Tibial nerve (tissue), 4 donors: Measurements from ENCODE around the gene SP2. TPM values are rescaled to one million over a fixed set of nuclear protein-coding genes. Genes with fewer than 3 reads are reported as not detected.

ENCODE experiments used
- DNase-seq, 2 donors: peaks; one replicate each; pipeline ENCODE4 v3.0.0-alpha.2; 2019; ENCODE audit warnings: low spot score in 2 of 2
- H3K27ac ChIP-seq, 4 donors: fragments of 200-600 bp; sonication (generic) in 3 of 4; one replicate each; pipeline ENCODE4 v1.5.1; 2017 to 2019; ENCODE audit warnings: mild to moderate bottlenecking in 1 of 4
- H3K27me3 ChIP-seq, 2 donors: fragments of 200-600 bp; sonication (generic) in 1 of 2; one replicate each; pipeline versions ENCODE4 v1.5.1 to v1.6.0; 2017 to 2019
- H3K36me3 ChIP-seq, 3 donors: fragments of 200-600 bp; sonication (generic); one replicate each; pipeline ENCODE4 v1.5.1; 2018 to 2019
- H3K4me1 ChIP-seq, 4 donors: fragments of 200-600 bp; sonication (generic) in 3 of 4; one replicate each; pipeline ENCODE4 v1.5.1; 2017 to 2019
- H3K4me3 ChIP-seq, 4 donors: fragments of 200-600 bp; sonication (generic) in 3 of 4; one replicate each; pipeline ENCODE4 v1.5.1; 2017 to 2019; ENCODE audit warnings: mild to moderate bottlenecking in 1 of 4, moderate library complexity in 1 of 4
- H3K9me3 ChIP-seq, 4 donors: fragments of 200-600 bp; sonication (generic) in 3 of 4; one replicate each; pipeline ENCODE4 v1.5.1; 2017 to 2019
- EP300 ChIP-seq, 2 donors: sonication (generic); formaldehyde crosslinking; IDR thresholded peaks; one replicate each; pipeline ENCODE4 v1.6.1; 2017; ENCODE audit warnings: antibody characterized with exemption in 2 of 2, mild to moderate bottlenecking in 1 of 2
- POLR2A ChIP-seq, 2 donors: fragments of 450-650 bp; IDR thresholded peaks; one replicate each; pipeline ENCODE4 v1.6.1; 2017; ENCODE audit warnings: antibody characterized with exemption in 2 of 2, mild to moderate bottlenecking in 2 of 2, moderate library complexity in 2 of 2
- WGBS, 2 donors: methylation state at CpG; one replicate each; pipeline ENCODE4 v1.1.5; 2018; 5-methylcytosine and 5-hydroxymethylcytosine counted together
- total RNA-seq, 4 donors: library from RNA; depleted of rRNA; stranded (reverse); fragments of >200 nt; gene quantifications; one replicate each; pipeline ENCODE4 v1.1.0, GENCODE V29; 2016
- TF ChIP-seq, protein P1 (sequence below), 5 experiments: fragments of 200-600 bp in 3 of 5; fragments of 450-650 bp in 2 of 5; sonication (generic) in 3 of 5; IDR thresholded peaks; one replicate each; pipeline ENCODE4 v1.5.1; 2016 to 2019; ENCODE audit warnings: antibody characterized with exemption in 5 of 5, mild to moderate bottlenecking in 3 of 5, moderate library complexity in 2 of 5

The SP2 gene
- total RNA-seq, 4 donors from 2014 or later = 5.9 to 7.2 (median 7.1) TPM

DNA sequence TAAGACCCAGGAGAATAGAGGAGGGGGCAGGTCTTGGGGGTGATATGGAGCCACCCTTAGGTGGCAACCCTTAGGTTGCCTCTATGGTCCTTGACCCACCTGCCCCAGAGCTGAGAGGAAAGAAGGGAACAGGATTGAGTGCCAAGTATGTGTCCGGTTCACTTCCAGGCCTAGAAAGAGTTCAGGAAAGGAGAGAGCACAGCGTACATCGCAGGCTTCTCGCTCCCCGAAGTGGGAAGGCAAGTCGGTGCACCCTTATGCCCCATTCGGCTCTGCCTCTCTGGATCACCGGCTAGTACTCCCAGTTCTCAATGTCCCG, 45.7 kb upstream of the SP2 start:
- H3K27me3 ChIP-seq = peaks cover 4 to 100% of the 10 kb centered on the region in 2 donors
- H3K4me3 ChIP-seq = peak overlapping the region in 3 of 4 donors; percentile 11 to 43 (median 36)
- H3K9me3 ChIP-seq = no peaks in the 10 kb centered on the region
- no peak for DNase-seq
- 25 to 50% methylated on average over 9 of the region's 9 CpGs for WGBS, 2 donors
- peaks cover 0 to 32% (median 19%) of the 10 kb centered on the region in 4 donors for H3K4me1 ChIP-seq
- TF ChIP-seq, protein P1, sequence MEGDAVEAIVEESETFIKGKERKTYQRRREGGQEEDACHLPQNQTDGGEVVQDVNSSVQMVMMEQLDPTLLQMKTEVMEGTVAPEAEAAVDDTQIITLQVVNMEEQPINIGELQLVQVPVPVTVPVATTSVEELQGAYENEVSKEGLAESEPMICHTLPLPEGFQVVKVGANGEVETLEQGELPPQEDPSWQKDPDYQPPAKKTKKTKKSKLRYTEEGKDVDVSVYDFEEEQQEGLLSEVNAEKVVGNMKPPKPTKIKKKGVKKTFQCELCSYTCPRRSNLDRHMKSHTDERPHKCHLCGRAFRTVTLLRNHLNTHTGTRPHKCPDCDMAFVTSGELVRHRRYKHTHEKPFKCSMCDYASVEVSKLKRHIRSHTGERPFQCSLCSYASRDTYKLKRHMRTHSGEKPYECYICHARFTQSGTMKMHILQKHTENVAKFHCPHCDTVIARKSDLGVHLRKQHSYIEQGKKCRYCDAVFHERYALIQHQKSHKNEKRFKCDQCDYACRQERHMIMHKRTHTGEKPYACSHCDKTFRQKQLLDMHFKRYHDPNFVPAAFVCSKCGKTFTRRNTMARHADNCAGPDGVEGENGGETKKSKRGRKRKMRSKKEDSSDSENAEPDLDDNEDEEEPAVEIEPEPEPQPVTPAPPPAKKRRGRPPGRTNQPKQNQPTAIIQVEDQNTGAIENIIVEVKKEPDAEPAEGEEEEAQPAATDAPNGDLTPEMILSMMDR (IDR thresholded peaks at IDR 0.05) = no peak
- TF ChIP-seq POLR2A (IDR thresholded peaks at IDR 0.05) (no peak), EP300 (IDR thresholded peaks at IDR 0.05) (no peak)
- peak overlapping the region in 1 of 4 donors; percentile 21 for H3K27ac ChIP-seq
- no peaks in the 10 kb centered on the region for H3K36me3 ChIP-seq

DNA sequence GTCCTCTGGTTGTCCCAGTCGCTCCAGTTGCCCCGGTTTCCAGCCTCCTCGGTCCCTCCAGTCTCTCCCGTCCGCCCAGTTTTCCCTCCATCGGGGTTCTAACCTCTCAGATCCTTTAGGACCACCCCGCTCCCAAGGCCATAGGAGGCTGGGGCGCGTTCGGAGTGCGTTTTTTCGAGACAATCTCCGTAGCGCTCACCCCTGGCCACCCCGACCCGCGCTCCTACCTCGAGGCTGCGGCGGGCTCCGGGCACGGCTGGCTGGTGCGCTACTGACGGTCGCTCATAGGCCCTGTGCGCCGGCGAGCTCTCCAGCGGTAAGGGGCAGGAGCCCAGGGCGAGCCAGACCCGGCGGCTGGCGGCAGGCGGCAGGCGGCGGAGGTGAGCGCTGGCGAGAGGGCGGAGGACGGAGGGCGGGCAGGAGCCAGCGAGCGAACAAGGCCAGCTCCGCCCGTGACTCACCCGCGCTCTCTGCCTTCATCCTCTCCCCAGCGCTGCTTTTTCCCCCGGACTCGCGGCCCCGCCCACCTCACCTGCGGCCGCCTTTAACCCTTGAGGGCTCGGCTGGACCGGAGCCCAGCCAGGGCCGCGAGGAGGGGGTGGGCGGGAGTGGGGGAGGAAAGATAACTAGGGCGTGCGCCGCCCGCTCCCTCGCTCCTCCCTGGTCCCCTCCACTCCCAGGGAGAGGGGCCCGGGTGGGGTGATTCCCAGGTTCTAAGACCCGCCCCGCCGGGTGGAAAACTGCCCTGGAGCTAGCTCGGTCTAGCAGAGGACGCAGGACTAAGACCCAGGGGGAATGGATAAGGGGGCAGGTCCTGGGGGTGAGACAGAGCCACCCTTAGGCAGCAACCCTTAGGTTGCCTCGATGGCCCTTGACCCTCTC, 45.1 kb upstream of the SP2 start, which contains the start of gene SP6:
SP6 (minus strand) TSS at position 472 of the 882 bp plus-strand sequence. CDS start 2,734 bp downstream, outside the sequence.
- DNase-seq = no peak
- H3K4me1 ChIP-seq = peaks cover 0 to 32% (median 19%) of the 10 kb centered on the region in 4 donors
- H3K9me3 ChIP-seq = no peaks in the 10 kb centered on the region
- peak within 1 kb of the TSS in 2 of 4 donors; percentile 21 to 32 for H3K27ac ChIP-seq
- 5 to 7% methylated on average over 45 to 60 of the region's 71 CpGs for WGBS, 2 donors
- peaks cover 4 to 100% of the 10 kb centered on the region in 2 donors for H3K27me3 ChIP-seq
- peak within 1 kb of the TSS in 3 of 4 donors; percentile 11 to 43 (median 36) for H3K4me3 ChIP-seq
- no peaks in the 10 kb centered on the region for H3K36me3 ChIP-seq
- TF ChIP-seq EP300 (IDR thresholded peaks at IDR 0.05) = no peak
- TF ChIP-seq, protein P1 (IDR thresholded peaks at IDR 0.05) = peak in 1 of 5 experiments; percentile 34
- TF ChIP-seq POLR2A (IDR thresholded peaks at IDR 0.05) = no peak

DNA sequence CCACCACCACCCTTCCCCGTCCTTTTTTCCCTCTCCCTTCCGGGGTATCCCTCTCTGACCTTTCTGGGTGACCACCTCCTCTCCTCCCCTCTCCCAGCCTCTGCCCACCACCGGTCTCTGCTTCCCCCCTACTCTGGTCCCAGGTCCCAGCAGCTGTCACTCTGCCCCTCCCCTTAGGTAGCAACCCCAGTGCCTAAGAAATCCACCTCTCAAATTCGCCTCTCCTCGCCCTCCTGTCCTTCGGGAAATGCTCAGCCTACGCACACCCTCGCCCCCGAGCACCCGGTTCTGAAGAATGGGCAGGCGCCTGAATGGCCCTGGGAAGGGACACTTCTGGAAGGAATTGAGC, 44.3 kb upstream of the SP2 start:
- Histone ChIP-seq H3K27me3 (peaks cover 4 to 100% of the 10 kb centered on the region in 2 donors), H3K4me3 (no peak overlapping the region), H3K9me3 (no peaks in the 10 kb centered on the region), H3K4me1 (peaks cover 0 to 32% (median 17%) of the 10 kb centered on the region in 4 donors), H3K27ac (no peak overlapping the region), H3K36me3 (no peaks in the 10 kb centered on the region)
- 24 to 28% methylated on average over 11 of the region's 11 CpGs for WGBS, 2 donors
- TF ChIP-seq, protein P1 (IDR thresholded peaks at IDR 0.05) = no peak
- TF ChIP-seq EP300 (IDR thresholded peaks at IDR 0.05) (no peak), POLR2A (IDR thresholded peaks at IDR 0.05) (no peak)
- DNase-seq = no peak

DNA sequence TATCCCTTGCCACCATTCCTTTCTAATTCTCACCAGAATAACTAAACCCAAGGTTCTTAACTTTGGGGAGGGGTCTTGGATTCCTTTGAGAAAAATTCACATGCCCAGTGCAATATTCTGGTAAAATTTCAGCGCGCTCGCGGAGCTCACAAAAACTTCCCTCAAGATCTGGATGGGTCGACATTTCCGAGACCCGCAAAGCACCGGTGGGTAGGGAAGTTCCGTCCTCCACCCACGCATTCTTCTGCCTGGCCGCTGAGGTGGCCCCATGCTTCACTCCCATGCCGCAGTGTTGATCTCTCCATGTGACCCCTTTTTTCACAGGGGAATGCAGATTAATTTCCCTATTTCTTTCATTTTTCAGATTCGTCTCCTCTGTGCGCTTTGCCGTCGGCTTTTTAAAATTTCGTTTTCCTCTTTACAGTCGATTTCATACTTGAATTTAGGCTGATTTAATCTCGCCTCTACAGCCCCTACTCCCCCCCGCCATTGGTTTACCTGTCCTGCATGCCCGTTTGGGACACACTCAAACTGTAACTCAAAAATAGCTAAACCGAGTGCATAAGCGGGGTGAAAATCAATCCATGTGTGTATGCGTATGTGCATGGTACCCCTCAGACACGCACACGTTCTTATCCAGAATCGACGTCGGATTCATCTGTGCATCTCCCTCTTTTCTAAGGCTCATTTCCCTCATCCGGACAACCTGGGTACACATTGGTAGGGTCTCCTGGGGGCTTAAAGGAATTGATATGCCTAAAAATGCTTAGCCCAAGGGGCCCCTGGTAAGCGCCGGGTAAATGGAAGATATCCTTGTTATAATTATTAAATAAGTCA, 43.7 kb upstream of the SP2 start:
- WGBS, 2 donors = 27 to 32% methylated on average over 32 of the region's 32 CpGs
- Histone ChIP-seq H3K27ac (no peak overlapping the region), H3K4me1 (peaks cover 0 to 29% (median 15%) of the 10 kb centered on the region in 4 donors), H3K9me3 (no peaks in the 10 kb centered on the region), H3K36me3 (no peaks in the 10 kb centered on the region), H3K27me3 (peaks cover 4 to 100% of the 10 kb centered on the region in 2 donors), H3K4me3 (no peak overlapping the region)
- DNase-seq = no peak
- TF ChIP-seq EP300 (IDR thresholded peaks at IDR 0.05) = peak in 1 of 2 donors; percentile 55
- TF ChIP-seq POLR2A (IDR thresholded peaks at IDR 0.05) = no peak

DNA sequence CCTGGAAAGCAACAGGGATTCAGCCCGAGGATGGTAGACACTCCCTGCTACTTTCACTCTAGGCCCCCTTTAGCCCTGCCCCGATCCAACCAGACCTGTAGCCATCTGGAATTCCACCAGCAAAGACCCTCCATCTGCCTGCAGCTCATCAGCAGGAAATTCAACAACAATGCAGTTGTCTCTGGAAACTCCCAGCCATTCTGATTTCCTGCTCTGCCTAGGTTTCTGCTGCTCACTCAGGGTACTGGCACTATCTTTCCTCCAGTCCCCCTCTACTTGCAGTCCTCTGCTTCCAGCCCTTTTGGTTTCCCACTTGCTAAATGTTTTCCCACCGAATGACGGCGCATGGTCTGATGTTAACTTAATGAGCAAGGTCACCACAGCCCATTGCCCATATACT, 42.4 kb upstream of the SP2 start:
- no peak for DNase-seq
- H3K4me1 ChIP-seq = peaks cover 0 to 23% (median 15%) of the 10 kb centered on the region in 4 donors
- TF ChIP-seq EP300 (IDR thresholded peaks at IDR 0.05) (no peak), POLR2A (IDR thresholded peaks at IDR 0.05) (no peak)
- TF ChIP-seq, protein P1 (IDR thresholded peaks at IDR 0.05) = no peak
- H3K4me3 ChIP-seq = no peak overlapping the region
- H3K27me3 ChIP-seq = peaks cover 4 to 100% of the 10 kb centered on the region in 2 donors
- H3K9me3 ChIP-seq = no peaks in the 10 kb centered on the region
- WGBS, 2 donors = 43 to 52% methylated on average over 5 of the region's 5 CpGs
- H3K36me3 ChIP-seq = no peaks in the 10 kb centered on the region
- no peak overlapping the region for H3K27ac ChIP-seq
